ENCODE measurements around the gene KIF3B.
"Not testable (repeated sequence)": the region's sequence is repeated elsewhere in the genome, so short reads cannot be mapped to it uniquely, and the experiment has no call there.

KIF3B gene

GRCh38 chr20:32285621-32286371 lies 8.3 kb downstream of the KIF3B start:
- DNase-seq (ENCODE audit: low read depth), result no peak
- no peak for TF ChIP-seq CTCF (IDR thresholded peaks at IDR 0.05; ENCODE audit: control insufficient read depth, extremely low read depth, insufficient read depth)
- no peak overlapping the region for H3K4me3 ChIP-seq (ENCODE audit: low read depth, low read length)

- no peak for DNase-seq (ENCODE audit: low read depth)
- no peak overlapping the region for H3K4me3 ChIP-seq (ENCODE audit: low read depth, low read length)
- no peak for TF ChIP-seq CTCF (IDR thresholded peaks at IDR 0.05; ENCODE audit: control insufficient read depth, extremely low read depth, insufficient read depth)
Measured at GRCh38 chr20:32287231-32287638, 9.8 kb downstream of the KIF3B start.

GRCh38 chr20:32288225-32288849 lies 10.9 kb downstream of the KIF3B start:
- no peak for DNase-seq (ENCODE audit: low read depth)
- H3K4me3 ChIP-seq (ENCODE audit: low read depth, low read length), result no peak overlapping the region
- TF ChIP-seq CTCF (IDR thresholded peaks at IDR 0.05; ENCODE audit: control insufficient read depth, extremely low read depth, insufficient read depth), result no peak

- not testable (repeated sequence) for H3K4me3 ChIP-seq (ENCODE audit: low read depth, low read length); DNase-seq (ENCODE audit: low read depth)
Measured at GRCh38 chr20:32289299-32289660, 11.8 kb downstream of the KIF3B start.

- DNase-seq (ENCODE audit: low read depth), result no peak
- no peak for TF ChIP-seq CTCF (IDR thresholded peaks at IDR 0.05; ENCODE audit: control insufficient read depth, extremely low read depth, insufficient read depth)
- no peak overlapping the region for H3K4me3 ChIP-seq (ENCODE audit: low read depth, low read length)
Measured at GRCh38 chr20:32289661-32290431, 12.4 kb downstream of the KIF3B start.

GRCh38 chr20:32291166-32291565 lies 13.7 kb downstream of the KIF3B start:
- TF ChIP-seq CTCF (IDR thresholded peaks at IDR 0.05; ENCODE audit: control insufficient read depth, extremely low read depth, insufficient read depth), result no peak
- DNase-seq (ENCODE audit: low read depth), result no peak
- no peak overlapping the region for H3K4me3 ChIP-seq (ENCODE audit: low read depth, low read length)

GRCh38 chr20:32292548-32292947 lies 15.1 kb downstream of the KIF3B start:
- H3K4me3 ChIP-seq (ENCODE audit: low read depth, low read length), result no peak overlapping the region
- no peak for DNase-seq (ENCODE audit: low read depth)
- no peak for TF ChIP-seq CTCF (IDR thresholded peaks at IDR 0.05; ENCODE audit: control insufficient read depth, extremely low read depth, insufficient read depth)
